Endometrial microvascular endothelial cells (primary cell): ENCODE data around the gene WWOX. TPM values are rescaled to one million over a fixed set of nuclear protein-coding genes. Genes with fewer than 3 reads are reported as not detected.

ENCODE experiments used
- in situ Hi-C: cut with HindIII; loops from 2 replicates; pipeline ENCODE4 v1.10.0; 2017; ENCODE audit warnings: low sequenced_read_pairs, low pct_unique_long_range_greater_than_20kb; ENCODE audit errors: inconsistent ontology term
- total RNA-seq: library from RNA; depleted of rRNA; stranded (reverse); fragments of >200 nt; gene quantifications from one replicate; pipeline ENCODE4 v1.2.3, GENCODE V29; 2015; ENCODE audit errors: inconsistent ontology term

WWOX gene
- total RNA-seq, 1 donor from 2014 or later, result 6.4 TPM

DNA sequence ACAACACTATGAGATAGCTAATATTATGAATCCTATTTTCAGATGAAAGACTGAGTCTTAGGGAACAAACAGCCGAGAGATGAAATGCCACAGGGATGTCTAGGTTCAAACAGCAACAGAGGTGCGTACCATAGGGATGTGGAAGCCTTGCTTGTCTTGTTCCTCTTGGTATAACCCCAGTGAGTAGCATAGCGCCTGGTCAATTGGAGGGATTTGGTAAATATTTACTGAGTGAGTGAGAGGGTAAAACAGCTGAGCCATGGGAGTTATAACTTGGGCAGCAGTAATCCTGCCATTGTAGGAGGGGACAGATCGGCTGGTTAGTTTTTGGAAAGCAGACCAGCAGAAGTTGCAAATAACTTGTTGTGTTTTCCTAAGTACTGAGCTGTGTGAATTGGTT is 80.2 kb downstream of the WWOX start:
- in situ Hi-C loops, result no loop called here

DNA sequence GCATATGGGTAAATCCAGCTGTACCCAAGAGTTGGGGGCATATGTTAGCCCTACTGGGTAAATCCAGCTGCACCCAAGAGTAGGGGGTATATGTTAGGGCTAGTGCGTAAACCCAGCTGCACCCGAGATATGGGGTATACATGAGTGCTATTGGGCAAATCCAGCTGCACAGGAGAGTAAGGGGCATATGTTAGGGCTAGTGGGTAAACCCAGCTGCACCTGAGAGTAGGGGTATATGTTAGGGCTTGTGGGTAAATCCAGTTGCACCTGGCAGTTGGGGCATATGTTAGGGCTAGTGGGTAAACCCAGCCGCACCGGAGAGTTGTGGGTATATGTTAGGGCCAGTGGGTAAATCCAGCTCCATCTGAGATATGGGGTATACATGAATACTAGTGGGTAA is 80.9 kb downstream of the WWOX start:
- in situ Hi-C loops, result no loop called here

DNA sequence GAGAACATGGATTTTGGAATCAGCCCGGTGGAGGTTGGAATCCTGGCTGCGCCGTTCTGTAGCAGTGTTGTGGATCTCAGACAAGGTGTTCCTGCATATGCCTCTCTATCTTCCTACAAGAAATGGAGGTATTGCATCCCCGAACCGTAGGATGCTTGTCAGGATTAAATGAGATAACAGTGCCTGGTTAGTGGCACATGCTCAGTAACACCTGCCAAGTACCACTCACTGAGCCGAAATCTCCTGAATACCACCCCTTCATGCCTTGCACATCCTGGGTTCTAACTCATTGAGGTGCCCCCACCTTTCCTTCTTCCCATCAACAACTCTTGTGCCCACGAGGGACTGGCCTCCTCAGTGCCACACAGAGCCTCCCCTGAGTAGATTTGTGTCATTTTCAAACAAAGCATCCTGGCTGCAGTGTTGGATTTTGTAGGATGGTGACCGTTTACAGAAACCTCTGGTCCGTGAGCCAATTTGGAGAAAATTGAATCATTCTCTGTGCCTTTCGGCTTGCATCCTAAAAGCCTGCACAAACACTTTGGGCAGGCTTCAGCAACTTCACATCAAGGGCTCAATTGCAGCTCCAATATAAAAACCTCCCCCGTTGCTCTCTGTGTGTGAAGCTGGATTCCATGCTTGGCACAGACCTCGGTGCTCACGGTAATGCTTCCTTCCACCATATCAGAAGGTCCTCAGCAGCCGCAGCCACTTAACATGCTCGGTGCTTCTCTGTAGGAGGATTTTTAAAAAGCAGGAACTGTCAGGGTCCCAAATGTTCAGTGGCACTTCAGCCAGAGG is 84.2 kb downstream of the WWOX start:
- in situ Hi-C loops, result no loop called here

DNA sequence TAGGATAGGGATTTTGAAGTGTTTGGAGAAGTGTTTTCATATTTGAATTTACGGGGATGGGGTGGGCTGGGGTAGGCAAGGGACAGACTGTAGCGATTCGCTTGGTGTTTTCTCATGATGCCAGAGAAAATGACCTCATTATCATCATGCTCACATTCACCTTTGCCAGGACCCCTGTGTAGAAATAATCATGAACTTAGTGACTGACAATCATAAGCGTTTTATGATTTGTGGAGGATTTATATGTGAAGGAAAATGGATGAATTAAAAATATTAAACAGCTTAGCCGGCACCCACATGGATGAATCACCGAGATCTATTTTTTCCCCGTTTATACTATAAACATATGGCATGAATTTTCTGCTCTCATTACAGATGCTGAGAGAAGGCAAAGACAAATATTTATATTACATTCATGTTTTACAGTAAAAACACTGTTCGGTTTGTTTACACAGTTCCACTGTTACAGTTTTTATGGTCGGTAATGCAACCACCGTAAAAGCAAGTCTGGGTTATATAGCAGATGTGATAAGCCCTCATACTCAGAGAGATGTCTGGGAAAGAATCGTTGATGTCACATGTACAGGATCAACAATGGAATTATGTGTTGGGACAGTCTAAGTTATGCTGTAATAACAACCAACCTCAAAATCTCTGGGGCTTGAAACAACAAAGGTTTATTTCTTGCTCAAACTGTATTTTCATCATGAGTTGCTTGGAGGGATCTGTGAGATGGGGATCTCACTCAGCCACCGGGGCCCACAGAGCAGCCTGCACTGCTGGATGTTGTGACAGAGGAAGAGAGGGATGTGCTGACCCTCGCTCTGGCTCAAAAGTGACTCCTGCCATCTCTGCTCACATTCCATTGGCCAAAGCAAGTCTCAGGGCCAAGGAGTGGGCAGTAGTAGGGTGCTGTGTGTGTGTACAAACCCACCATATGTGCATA is 85.1 kb downstream of the WWOX start:
- in situ Hi-C loops, result no loop called here

DNA sequence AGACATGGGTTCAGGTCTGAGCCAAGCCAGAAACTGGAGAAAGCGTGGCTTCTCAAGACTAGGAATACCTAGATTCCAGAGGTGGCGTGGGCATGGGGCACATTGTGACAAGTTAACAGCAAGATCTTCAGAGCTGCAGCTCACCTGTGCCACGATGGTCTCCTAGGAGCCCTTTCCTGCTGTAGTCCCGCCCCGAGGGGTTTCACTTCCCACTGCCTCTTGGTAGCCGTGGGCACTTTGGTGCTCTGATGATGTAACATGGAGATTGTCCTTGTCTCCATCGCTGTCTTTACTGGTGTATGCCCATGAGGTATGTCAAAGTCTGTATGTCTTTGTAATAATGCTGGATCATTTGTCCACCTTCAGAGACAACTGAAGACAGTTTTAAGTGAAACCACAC is 89.7 kb downstream of the WWOX start:
- in situ Hi-C loops, result no loop called here

DNA sequence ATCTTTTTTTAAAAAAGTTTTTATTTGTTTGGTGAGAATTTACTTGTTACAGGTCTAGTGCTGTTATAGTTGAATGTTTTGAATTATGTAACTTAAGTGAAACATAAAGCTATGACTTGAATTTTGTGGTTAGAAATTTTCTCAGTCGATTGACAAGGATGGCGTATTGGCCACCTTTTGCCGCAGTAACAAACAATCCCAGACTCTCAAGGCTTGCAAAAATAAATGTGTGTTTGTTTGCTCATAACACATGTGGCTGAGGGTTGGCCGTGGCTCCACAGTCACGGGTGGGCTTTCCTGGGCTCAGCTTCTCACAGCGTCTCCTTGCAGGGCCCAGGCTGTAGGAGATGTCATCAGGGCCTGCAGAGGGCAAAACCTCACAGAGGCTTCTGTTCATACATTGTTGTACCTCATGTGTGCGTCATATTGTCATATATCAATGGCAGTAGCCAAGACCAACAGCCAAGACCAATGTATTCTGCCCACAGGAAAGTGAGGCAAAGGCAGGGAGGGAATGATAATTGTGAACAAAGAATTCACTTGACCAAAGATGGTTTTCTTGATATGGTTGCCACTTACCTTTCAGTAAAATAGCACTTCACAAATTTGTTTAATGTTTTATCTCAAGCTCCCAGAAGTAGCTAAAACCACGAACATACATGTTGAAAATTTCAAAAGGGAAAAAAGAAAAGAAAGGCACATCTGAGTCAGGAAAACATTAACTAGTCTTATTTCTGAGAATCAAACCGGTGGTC is 93.5 kb downstream of the WWOX start:
- in situ Hi-C loops, result no loop called here

DNA sequence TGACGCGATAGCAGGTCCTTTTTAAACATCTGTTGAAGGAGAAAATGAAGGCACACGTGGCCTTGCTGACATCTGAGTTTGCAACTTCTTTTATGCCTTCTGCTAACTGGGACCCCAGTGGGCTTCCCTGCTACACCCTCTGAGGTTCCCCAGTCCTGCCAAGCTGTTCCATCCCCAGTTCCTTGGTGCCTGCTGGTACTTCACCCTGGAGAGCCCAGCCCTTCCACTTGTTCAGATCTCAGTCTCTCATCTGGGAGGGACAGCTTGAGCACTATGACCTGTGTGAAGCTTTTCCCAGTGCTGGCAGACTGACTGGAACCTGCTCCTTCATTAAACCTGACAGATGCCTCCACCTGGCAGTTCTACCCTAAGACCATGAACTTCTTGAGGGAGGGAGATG is 95.5 kb downstream of the WWOX start:
- in situ Hi-C loops, result no loop called here

DNA sequence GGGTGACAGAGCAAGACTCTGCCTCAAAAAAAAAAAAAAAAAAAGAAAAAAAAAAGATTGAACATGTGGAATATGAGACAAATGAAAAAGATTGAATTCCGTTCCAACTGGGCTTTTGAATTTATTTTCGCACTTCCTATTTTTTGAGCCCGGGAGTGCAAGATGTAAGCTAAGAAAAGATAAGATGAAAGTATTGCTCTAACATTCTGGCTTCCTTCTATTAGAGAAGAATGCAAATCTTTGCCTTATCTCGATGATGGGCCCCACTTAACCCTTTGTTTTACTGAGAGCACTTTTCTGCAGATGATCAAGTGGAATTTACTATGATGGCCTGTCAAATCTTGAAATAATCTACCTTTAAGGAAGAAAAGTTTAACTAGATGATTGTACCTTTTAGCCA is 96.3 kb downstream of the WWOX start:
- in situ Hi-C loops, result no loop called here

DNA sequence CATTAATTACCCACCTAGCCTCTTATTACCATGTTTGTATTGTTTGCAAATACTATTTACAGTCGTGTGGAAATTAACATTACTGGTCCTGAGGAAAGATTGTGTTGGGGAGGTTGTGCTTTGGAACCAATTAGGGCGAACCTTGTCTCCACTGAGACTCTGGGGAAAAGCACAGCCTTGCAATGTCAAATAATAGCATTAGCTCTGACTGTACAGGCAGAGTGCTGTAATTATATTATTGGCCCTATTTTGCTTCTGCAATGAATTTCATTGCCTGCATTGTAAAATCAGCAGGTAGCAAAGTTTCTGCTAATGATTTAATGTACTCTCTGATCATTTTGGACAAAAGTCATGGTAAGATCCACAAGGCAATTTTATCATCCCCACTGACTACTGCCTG is 97.0 kb downstream of the WWOX start:
- in situ Hi-C loops, result no loop called here

DNA sequence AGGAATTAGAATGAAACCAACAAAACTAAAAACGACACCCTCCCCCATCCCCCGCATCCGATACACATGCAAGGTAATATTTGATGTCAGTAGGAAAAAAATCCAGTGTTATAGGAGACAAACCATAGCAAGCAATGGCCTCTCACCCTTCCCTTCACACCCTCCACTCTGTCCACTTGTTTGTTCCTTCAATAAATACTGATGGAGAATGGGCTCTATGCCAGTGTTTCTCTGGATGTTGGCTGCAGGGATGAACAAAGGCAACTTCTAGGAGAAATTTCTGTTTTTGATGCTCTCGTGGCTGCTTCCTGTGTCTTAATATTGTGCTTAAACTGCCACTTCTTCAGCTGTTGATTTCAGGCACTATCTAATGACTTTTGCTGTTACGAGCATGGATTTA is 98.8 kb downstream of the WWOX start:
- in situ Hi-C loops, result no loop called here

DNA sequence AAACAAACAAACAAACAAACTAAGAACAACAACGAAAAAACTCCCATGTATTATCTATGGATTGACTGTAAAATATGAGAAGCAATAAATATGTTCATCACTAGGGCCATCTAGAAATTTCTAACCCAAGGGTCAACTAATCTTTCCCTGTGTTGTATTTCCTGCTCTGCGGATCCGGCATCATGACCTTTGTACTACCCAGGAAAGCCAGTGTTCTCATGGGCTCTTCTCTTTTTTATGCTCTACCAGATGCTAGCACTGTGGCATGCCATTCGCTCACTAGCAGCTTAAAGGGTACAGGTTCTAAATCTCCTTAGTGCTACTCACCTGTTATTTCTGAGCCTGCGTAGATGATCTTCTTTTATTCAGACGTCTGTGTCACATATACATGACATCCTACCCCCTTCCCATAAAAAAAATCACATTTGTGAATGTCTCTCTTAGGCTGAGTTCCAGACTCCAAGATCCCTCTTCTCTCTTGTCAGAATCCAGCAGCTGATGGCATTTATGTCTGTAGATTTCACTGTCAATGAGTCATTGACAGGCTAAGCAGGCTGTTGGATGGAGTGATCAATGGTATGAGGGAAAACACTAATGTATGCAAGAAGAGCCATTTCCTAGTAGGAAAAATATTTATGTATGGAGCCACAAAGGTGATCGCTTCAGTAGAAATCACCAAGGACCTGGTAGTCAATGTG is 100.0 kb downstream of the WWOX start:
- in situ Hi-C loops, result no loop called here

DNA sequence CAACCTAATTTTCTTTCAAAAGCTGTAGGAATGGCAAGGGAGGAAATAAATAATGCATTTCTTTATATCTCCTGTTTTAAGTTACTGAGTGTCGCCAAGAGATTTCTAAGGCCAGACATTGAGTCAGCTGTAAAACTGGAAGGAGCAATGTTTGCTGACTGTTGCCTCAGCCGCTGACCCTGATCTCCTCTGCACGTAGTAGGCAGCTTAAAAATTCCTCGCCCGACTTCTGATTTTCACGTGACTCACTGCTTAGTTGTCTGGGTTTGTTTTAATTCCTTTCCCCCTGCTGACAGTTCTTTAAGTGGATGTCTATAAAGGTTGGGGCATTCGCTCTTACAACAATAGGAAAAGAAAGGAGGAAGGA is 100.6 kb downstream of the WWOX start:
- in situ Hi-C loops, result no loop called here

DNA sequence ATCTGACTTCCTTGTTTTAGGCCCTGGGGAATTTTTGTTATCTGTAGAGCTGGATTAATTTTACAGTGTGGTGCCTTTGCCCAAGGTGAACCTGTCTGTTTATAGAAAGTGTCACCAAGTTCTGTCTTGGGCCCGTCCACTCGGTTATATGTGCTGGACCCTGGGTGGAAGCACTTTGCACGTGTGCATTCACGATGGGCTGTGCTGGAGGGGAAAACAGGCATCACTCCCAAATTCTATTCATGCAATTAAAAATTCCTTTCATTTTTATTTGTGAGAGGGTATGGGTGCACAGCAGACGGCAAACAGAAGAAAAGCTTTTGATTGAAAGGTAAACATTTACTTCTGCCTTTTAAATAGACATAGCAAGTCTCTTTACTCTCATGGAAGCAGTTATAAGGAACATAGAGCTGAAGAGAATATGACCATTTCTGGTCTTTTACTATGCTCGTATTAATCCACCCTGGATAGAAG is 101.2 kb downstream of the WWOX start:
- in situ Hi-C loops, result no loop called here

DNA sequence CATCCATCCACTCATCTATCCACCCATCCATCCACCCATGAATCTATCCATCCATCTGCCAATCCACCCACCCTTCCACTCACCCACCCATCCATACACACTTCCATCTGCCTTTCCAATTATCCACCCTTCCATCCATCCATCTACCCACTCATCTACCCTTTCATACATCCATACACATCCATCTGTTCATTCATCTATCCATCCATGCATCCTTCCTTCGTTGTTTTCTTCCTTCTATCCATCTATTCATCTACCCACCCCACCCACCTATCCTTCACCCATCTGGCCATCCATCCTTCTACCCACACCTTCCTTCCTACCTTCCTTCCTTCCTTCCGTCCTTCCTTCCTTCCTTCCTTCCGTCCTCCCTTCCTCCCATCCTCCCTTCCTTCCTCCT is 106.1 kb downstream of the WWOX start:
- in situ Hi-C loops, result no loop called here

DNA sequence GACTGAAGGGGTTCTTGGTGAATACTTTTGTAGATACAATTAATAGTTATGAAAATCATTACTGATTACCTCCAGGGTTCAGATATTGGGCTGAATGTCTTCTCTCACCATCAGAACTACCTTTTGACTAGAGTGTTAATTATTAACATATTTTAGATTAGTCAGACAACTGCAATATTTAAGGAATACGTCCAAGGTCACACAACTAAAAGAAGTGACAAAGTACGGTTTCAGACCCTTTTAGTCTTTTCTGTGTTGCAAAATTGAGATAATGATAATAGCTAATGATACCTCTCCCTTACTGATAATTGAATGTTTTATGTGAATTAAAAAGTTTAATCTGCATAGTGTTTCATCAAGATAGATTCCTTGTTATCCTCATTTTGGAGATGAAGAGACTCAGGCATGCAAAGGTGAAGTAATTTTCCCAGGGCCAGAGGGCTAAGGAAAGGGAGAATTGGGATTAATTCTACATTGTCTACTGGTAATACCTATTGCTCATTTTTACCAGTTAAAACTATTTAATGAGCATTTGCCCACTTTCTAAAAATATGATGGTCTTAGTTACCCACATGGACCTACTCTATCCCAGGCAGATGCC is 107.3 kb downstream of the WWOX start:
- in situ Hi-C loops, result no loop called here

DNA sequence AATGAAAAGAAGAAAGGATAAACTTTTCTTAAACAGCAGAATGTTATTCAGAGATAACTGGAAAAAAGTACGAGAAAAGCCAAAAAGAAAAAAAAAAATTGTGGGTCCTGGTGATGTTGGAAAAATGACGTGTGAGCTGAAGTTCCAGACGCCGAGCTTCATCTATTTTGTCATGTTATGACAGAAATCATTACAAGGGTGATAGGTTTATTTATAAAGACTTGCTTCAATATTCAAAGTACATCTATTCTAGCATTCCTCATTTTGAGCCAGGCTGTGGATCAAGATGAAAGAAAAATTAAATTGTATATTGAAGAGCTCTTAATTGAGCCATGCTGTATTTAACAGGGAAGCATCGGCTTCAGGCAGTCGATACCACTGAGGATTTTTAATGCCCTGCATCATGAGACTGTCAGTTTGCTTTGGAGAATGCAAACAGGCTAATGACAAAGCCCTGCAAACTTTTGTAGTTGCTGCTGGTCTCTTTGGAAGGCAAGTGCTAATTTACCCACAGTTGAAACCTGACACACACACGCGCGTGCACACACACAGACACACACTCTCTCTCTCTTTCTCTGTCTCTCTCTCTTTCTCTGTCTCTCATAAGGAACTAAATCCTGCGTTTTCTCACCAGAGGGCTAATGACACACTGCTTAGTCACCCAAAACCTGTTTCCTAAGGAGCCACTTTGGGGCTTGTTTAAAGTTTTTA is 110.7 kb downstream of the WWOX start:
- in situ Hi-C loops, result no loop called here

DNA sequence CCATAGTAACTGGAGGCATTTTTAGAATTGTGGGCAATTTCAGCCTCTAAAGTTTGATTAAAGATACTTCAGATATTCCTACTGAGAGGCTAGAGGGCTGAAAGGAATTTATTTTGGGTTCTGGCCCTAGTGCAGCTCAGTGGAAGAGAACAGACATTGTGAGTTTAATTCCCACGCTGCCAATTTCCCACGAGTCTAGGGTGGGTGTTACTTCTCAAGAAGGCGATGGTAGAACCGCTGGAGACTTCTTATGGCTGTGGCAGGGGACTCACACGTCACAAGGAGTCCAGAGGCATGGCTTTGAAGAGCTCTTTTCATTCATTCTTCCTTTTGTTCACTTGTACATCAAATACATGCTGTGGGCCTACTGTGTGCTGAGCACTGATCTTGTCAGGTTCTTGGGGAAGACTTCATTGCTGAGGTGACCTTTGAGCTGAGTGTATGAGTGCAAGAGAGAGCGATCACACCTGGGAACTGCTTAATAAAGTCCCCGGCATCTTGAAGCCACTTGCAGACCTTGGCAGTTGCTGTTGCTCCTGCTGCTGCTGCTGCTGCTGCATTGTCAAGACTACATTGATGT is 111.7 kb downstream of the WWOX start:
- in situ Hi-C loops, result no loop called here

DNA sequence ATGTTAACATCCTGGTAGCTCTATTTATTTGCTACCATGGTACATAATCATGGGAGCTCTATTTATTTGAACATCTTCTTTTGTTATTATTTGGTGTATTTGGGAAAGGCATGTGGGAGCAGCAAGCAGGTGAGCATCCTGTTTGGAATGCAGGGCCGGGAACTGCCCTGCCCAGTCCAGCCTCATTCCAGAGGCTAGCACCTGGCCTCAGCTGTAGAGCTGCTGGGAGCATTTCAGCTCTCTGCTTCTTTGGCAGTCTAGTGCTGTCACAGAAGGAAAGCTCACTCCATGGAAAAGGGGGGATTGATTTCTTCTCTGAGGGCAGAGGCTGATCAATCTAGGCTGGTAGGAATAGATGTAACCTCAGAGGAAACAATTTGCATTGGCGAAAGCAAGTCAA is 112.5 kb downstream of the WWOX start:
- in situ Hi-C loops, result no loop called here
